Neural progenitor cell (in vitro differentiated cells): Measurements from ENCODE around the gene PRMT9. TPM values are rescaled to one million over a fixed set of nuclear protein-coding genes. Genes with fewer than 3 reads are reported as not detected.

Experiments
- DNase-seq: peaks from one replicate; pipeline ENCODE4 v3.0.0-alpha.2; 2016; ENCODE audit warnings: low spot score
- H2AFZ ChIP-seq: fragments of 200-600 bp; sonication (generic); replicated peaks from 2 replicates; pipeline ENCODE4 v1.6.1; 2016; ENCODE audit warnings: antibody characterized with exemption
- H3F3A ChIP-seq: fragments of 200-600 bp; sonication (generic); 2 replicates; pipeline ENCODE4 v1.6.1; 2016; ENCODE audit warnings: antibody characterized with exemption, low read depth
- H3K27ac ChIP-seq: fragments of 200-600 bp; sonication (generic); 2 replicates; pipeline ENCODE4 v1.5.1; 2016; ENCODE audit warnings: mild to moderate bottlenecking
- H3K27me3 ChIP-seq: fragments of 200-600 bp; sonication (generic); 2 replicates; pipeline ENCODE4 v1.6.1; 2016; ENCODE audit warnings: mild to moderate bottlenecking, moderate library complexity
- H3K36me3 ChIP-seq: fragments of 200-600 bp; sonication (generic); 2 replicates; pipeline ENCODE4 v1.5.1; 2016
- H3K4me1 ChIP-seq: fragments of 200-600 bp; sonication (generic); 2 replicates; pipeline ENCODE4 v1.6.1; 2016; ENCODE audit warnings: mixed run types
- H3K4me2 ChIP-seq: fragments of 200-600 bp; sonication (generic); 2 replicates; pipeline ENCODE4 v1.6.1; 2016
- H3K4me3 ChIP-seq: fragments of 200-600 bp; sonication (generic); 2 replicates; pipeline ENCODE4 v1.5.1; 2016
- H3K79me2 ChIP-seq: fragments of 200-600 bp; sonication (generic); 2 replicates; pipeline ENCODE4 v1.6.1; 2016; ENCODE audit warnings: low read depth
- H3K9ac ChIP-seq: fragments of 200-600 bp; sonication (generic); 2 replicates; pipeline ENCODE4 v1.6.1; 2016
- H3K9me3 ChIP-seq: fragments of 200-600 bp; sonication (generic); 2 replicates; pipeline ENCODE4 v1.5.1; 2016; ENCODE audit warnings: low read depth
- H4K20me1 ChIP-seq: fragments of 200-600 bp; sonication (generic); 2 replicates; pipeline ENCODE4 v1.6.1; 2016; ENCODE audit warnings: low read depth
- H3K27ac Mint-ChIP-seq: 3 replicates; pipeline ENCODE4 v1.8.0; 2021; ENCODE audit warnings: mixed read lengths
- H3K27me3 Mint-ChIP-seq: 2 replicates; pipeline ENCODE4 v1.8.0; 2022; ENCODE audit warnings: low read depth, mild to moderate bottlenecking, inconsistent platforms, moderate library complexity, mixed read lengths; ENCODE audit not compliant: insufficient read depth
- H3K36me3 Mint-ChIP-seq: 3 replicates; pipeline ENCODE4 v1.8.0; 2021; ENCODE audit warnings: mixed read lengths
- H3K4me1 Mint-ChIP-seq: 3 replicates; pipeline ENCODE4 v1.8.0; 2021; ENCODE audit warnings: mixed read lengths
- H3K4me3 Mint-ChIP-seq: 3 replicates; pipeline ENCODE4 v1.8.0; 2021; ENCODE audit warnings: mild to moderate bottlenecking, moderate library complexity, mixed read lengths
- H3K9me3 Mint-ChIP-seq: 3 replicates; pipeline ENCODE4 v1.8.0; 2020; ENCODE audit warnings: mixed read lengths
- EZH2 ChIP-seq: fragments of 200-600 bp; sonication (generic); IDR thresholded peaks from 2 replicates; pipeline ENCODE4 v1.6.1; 2017; ENCODE audit warnings: antibody characterized with exemption, mild to moderate bottlenecking, moderate library complexity
- EZH2phosphoT487 ChIP-seq: fragments of 200-600 bp; sonication (generic); IDR thresholded peaks from 2 replicates; pipeline ENCODE4 v1.6.1; 2017; ENCODE audit warnings: antibody characterized with exemption
- total RNA-seq: library from RNA; depleted of rRNA; stranded (reverse); fragments of >200 nt; gene quantifications from 2 replicates; pipeline ENCODE4 v1.2.3, GENCODE V29; 2015; ENCODE audit warnings: low replicate concordance
- TF ChIP-seq, protein P1 (sequence below): fragments of 200-600 bp; sonication (generic); IDR thresholded peaks from 2 replicates; pipeline ENCODE4 v1.5.1; 2017; ENCODE audit warnings: antibody characterized with exemption, mild to moderate bottlenecking

The PRMT9 gene
- total RNA-seq, 1 donor from 2014 or later = 24.8 TPM

DNA sequence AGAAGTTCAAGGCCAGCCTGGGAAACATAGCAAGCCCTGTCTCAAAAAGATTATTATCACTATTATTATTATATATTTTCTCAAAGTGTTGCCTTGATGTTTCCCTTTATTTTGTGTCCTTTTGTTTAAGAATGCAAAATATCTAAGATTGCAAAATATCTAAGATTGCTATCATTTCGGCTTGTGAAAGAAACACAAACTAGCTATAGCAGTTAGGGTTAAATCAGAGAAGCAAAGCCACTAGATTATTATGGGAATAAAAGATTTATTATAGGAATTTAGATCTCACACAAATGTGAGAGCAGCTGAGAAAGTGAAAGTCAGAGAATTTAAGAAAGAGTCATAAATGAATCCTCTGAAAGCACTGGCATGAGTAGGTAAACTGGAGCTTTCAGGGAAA, 84.8 kb downstream of the PRMT9 start:
- no peaks in the 10 kb centered on the region for H3K27me3 ChIP-seq
- no peak overlapping the region for H3K9ac ChIP-seq
- no peaks in the 10 kb centered on the region for H4K20me1 ChIP-seq
- no peaks in the 10 kb centered on the region for H3K79me2 ChIP-seq
- no peaks in the 10 kb centered on the region for H3F3A ChIP-seq
- no peaks in the 10 kb centered on the region for H3K9me3 Mint-ChIP-seq
- H2AFZ ChIP-seq = no peak overlapping the region
- no peak overlapping the region for H3K4me3 Mint-ChIP-seq
- H3K36me3 Mint-ChIP-seq = no peaks in the 10 kb centered on the region
- H3K4me1 Mint-ChIP-seq = no peaks in the 10 kb centered on the region
- DNase-seq = no peak
- H3K27ac Mint-ChIP-seq = no peak overlapping the region
- H3K27ac ChIP-seq = no peak overlapping the region
- no peak overlapping the region for H3K4me3 ChIP-seq
- TF ChIP-seq EZH2phosphoT487 (no peak), EZH2 (no peak)
- TF ChIP-seq, protein P1, sequence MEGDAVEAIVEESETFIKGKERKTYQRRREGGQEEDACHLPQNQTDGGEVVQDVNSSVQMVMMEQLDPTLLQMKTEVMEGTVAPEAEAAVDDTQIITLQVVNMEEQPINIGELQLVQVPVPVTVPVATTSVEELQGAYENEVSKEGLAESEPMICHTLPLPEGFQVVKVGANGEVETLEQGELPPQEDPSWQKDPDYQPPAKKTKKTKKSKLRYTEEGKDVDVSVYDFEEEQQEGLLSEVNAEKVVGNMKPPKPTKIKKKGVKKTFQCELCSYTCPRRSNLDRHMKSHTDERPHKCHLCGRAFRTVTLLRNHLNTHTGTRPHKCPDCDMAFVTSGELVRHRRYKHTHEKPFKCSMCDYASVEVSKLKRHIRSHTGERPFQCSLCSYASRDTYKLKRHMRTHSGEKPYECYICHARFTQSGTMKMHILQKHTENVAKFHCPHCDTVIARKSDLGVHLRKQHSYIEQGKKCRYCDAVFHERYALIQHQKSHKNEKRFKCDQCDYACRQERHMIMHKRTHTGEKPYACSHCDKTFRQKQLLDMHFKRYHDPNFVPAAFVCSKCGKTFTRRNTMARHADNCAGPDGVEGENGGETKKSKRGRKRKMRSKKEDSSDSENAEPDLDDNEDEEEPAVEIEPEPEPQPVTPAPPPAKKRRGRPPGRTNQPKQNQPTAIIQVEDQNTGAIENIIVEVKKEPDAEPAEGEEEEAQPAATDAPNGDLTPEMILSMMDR = no peak
- no peak overlapping the region for H3K4me2 ChIP-seq
- peaks cover 2% of the 10 kb centered on the region for H3K27me3 Mint-ChIP-seq
- no peaks in the 10 kb centered on the region for H3K9me3 ChIP-seq
- no peaks in the 10 kb centered on the region for H3K4me1 ChIP-seq
- no peaks in the 10 kb centered on the region for H3K36me3 ChIP-seq

DNA sequence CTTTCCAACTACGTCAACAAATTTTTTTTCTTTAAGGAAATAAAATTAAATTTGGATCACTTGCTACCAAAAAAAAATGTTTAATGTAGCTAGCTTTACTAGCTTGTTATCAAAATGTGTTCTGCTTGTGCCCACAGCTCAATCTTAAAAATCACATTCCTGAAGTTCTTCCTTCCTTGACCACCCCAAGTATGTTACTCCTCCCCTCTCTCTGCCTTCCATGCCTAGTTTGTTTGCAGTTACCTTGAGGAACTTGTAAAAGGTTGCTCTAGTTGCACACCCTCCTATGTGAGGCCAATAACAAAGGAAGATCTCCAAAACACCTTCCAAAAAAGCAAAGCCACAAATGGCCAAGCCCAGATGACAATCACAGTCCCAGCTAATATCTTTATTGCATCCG, 86.4 kb downstream of the PRMT9 start:
- Histone ChIP-seq H3K9me3 (no peaks in the 10 kb centered on the region), H3K79me2 (no peaks in the 10 kb centered on the region), H3K4me2 (no peak overlapping the region), H3K4me3 (no peak overlapping the region), H3K27me3 (no peaks in the 10 kb centered on the region), H3K36me3 (no peaks in the 10 kb centered on the region), H3K9ac (no peak overlapping the region), H3F3A (no peaks in the 10 kb centered on the region), H4K20me1 (no peaks in the 10 kb centered on the region), H3K4me1 (no peaks in the 10 kb centered on the region), H3K27ac (no peak overlapping the region), H2AFZ (no peak overlapping the region)
- Mint-ChIP-seq H3K4me3 (no peak overlapping the region), H3K27ac (no peak overlapping the region), H3K4me1 (no peaks in the 10 kb centered on the region), H3K9me3 (peaks cover 2% of the 10 kb centered on the region), H3K36me3 (no peaks in the 10 kb centered on the region), H3K27me3 (peaks cover 2% of the 10 kb centered on the region)
- DNase-seq = no peak
- TF ChIP-seq EZH2 (no peak), EZH2phosphoT487 (no peak)
- TF ChIP-seq, protein P1 = no peak

DNA sequence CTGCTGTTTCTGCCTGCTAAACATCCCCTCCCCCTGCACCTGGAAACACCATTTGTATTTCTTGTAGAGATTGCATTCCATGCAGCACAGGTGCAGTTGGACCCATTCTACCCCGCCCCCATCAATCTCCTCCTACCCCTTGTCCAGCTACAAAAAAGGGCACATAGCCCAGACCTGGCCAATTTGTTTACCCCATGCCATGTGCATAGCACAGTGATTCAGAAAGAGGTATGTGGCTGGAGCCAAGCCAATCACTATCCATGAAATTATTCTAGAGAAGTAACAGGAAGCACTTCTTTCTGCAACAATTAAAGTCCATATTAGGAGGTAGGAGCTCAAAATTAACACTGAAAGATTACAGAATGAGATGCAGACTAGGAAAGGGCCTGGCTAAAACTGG, 87.0 kb downstream of the PRMT9 start:
- Histone ChIP-seq H4K20me1 (no peaks in the 10 kb centered on the region), H3K4me1 (no peaks in the 10 kb centered on the region), H3K27me3 (no peaks in the 10 kb centered on the region), H3F3A (no peaks in the 10 kb centered on the region), H3K27ac (no peak overlapping the region), H2AFZ (no peak overlapping the region), H3K4me3 (no peak overlapping the region), H3K9me3 (no peaks in the 10 kb centered on the region), H3K36me3 (no peaks in the 10 kb centered on the region), H3K4me2 (no peak overlapping the region), H3K79me2 (no peaks in the 10 kb centered on the region), H3K9ac (no peak overlapping the region)
- Mint-ChIP-seq H3K4me3 (no peak overlapping the region), H3K9me3 (peaks cover 2% of the 10 kb centered on the region), H3K27me3 (peaks cover 2% of the 10 kb centered on the region), H3K36me3 (no peaks in the 10 kb centered on the region), H3K4me1 (no peaks in the 10 kb centered on the region), H3K27ac (no peak overlapping the region)
- DNase-seq = no peak
- TF ChIP-seq EZH2phosphoT487 (no peak), EZH2 (no peak)
- TF ChIP-seq, protein P1 = no peak

DNA sequence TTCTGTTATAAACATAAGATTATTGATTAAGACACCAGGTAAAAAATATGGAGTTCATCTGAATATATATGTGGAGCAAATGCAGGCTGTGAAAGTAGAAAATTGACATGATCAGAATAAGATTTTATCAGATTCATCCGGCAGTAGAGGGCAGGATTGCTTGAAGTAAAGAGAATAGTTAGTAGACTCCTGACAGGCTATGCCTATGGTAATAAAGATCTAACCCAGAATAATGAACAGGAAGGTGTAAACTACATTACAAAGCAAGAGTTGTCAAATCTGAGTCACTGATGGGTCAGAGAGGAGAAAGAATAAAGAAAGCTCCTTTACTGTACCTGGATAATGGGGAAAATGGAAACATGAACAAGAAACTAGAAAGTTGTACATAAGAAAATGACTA, 87.6 kb downstream of the PRMT9 start:
- Histone ChIP-seq H3K4me2 (no peak overlapping the region), H3K9ac (no peak overlapping the region), H3K79me2 (no peaks in the 10 kb centered on the region), H3F3A (no peaks in the 10 kb centered on the region), H3K36me3 (no peaks in the 10 kb centered on the region), H2AFZ (no peak overlapping the region), H3K4me1 (no peaks in the 10 kb centered on the region), H4K20me1 (no peaks in the 10 kb centered on the region), H3K27ac (no peak overlapping the region), H3K27me3 (no peaks in the 10 kb centered on the region), H3K4me3 (no peak overlapping the region), H3K9me3 (no peaks in the 10 kb centered on the region)
- H3K4me3 Mint-ChIP-seq = no peak overlapping the region
- H3K27ac Mint-ChIP-seq = no peak overlapping the region
- peaks cover 2% of the 10 kb centered on the region for H3K27me3 Mint-ChIP-seq
- H3K36me3 Mint-ChIP-seq = no peaks in the 10 kb centered on the region
- no peaks in the 10 kb centered on the region for H3K4me1 Mint-ChIP-seq
- DNase-seq = no peak
- peaks cover 2% of the 10 kb centered on the region for H3K9me3 Mint-ChIP-seq
- no peak for TF ChIP-seq EZH2phosphoT487
- TF ChIP-seq, protein P1 = no peak
